Neuronal stem cell (in vitro differentiated cells): ENCODE data around the gene CMSS1.

Source experiments
- DNase-seq: peaks from one replicate; pipeline ENCODE4 v3.0.0-alpha.2; 2013; ENCODE audit warnings: low spot score
- H2AFZ ChIP-seq: one replicate; pipeline ENCODE4 v1.6.1; 2013; ENCODE audit warnings: mild to moderate bottlenecking, low read length, inconsistent platforms
- H2AK5ac ChIP-seq: 2 replicates; pipeline ENCODE4 v1.6.1; 2013; ENCODE audit warnings: low read depth, mild to moderate bottlenecking, inconsistent platforms, low read length, moderate library complexity, mixed read lengths
- H2BK120ac ChIP-seq: 2 replicates; pipeline ENCODE4 v1.6.1; 2013; ENCODE audit warnings: low read depth, mild to moderate bottlenecking, inconsistent platforms, low read length, moderate library complexity, mixed read lengths
- H2BK12ac ChIP-seq: one replicate; pipeline ENCODE4 v1.6.1; 2013; ENCODE audit warnings: low read length, inconsistent platforms
- H2BK15ac ChIP-seq: 2 replicates; pipeline ENCODE4 v1.6.1; 2013; ENCODE audit warnings: mild to moderate bottlenecking, low read length, inconsistent platforms, mixed read lengths
- H2BK5ac ChIP-seq: one replicate; pipeline ENCODE4 v1.6.1; 2013; ENCODE audit warnings: inconsistent platforms, mild to moderate bottlenecking, low read length, moderate library complexity
- H3K14ac ChIP-seq: one replicate; pipeline ENCODE4 v1.6.1; 2013; ENCODE audit warnings: low read length, inconsistent platforms
- H3K18ac ChIP-seq: 2 replicates; pipeline ENCODE4 v1.6.1; 2013; ENCODE audit warnings: low read length, inconsistent platforms
- H3K23ac ChIP-seq: 2 replicates; pipeline ENCODE4 v1.6.1; 2013; ENCODE audit warnings: low read depth, mild to moderate bottlenecking, mixed read lengths, low read length, inconsistent platforms; ENCODE audit not compliant: poor library complexity
- H3K27ac ChIP-seq: replicated peaks from 3 replicates; pipeline ENCODE4 v1.5.1; 2013; ENCODE audit warnings: low read length, inconsistent platforms
- H3K27me3 ChIP-seq, 3 experiments: 2 replicates each; pipeline ENCODE4 v1.6.1; 2013; ENCODE audit warnings: low read length in 3 of 3, mild to moderate bottlenecking in 2 of 3, inconsistent platforms in 1 of 3, low read depth in 1 of 3, mixed read lengths in 1 of 3, moderate library complexity in 1 of 3; ENCODE audit not compliant: control insufficient read depth in 3 of 3, insufficient read depth in 3 of 3
- H3K36me3 ChIP-seq, 2 donors: replicated peaks in 1 of 2; 2 replicates each; pipeline ENCODE4 v1.6.1; 2013; ENCODE audit warnings: low read length in 2 of 2; ENCODE audit not compliant: control insufficient read depth in 2 of 2, insufficient read depth in 2 of 2
- H3K4ac ChIP-seq: 2 replicates; pipeline ENCODE4 v1.6.1; 2013; ENCODE audit warnings: inconsistent platforms, mild to moderate bottlenecking, low read length, moderate library complexity
- H3K4me1 ChIP-seq, 2 donors: 1 replicate in 1 of 2; 2 replicates in 1 of 2; pipeline ENCODE4 v1.6.1; 2013; ENCODE audit warnings: low read length in 2 of 2, low read depth in 1 of 2; ENCODE audit not compliant: control insufficient read depth in 2 of 2, insufficient read depth in 1 of 2
- H3K4me2 ChIP-seq: one replicate; pipeline ENCODE4 v1.6.1; 2013; ENCODE audit warnings: mild to moderate bottlenecking, low read length, inconsistent platforms; ENCODE audit not compliant: insufficient read depth, poor library complexity, severe bottlenecking
- H3K4me3 ChIP-seq, 2 donors: 2 replicates each; pipeline ENCODE4 v1.5.1; 2013; ENCODE audit warnings: low read length in 2 of 2, mild to moderate bottlenecking in 2 of 2, inconsistent platforms in 1 of 2, moderate library complexity in 1 of 2
- H3K79me1 ChIP-seq: one replicate; pipeline ENCODE4 v1.6.1; 2013; ENCODE audit warnings: low read depth, mild to moderate bottlenecking, inconsistent platforms, low read length, moderate library complexity
- H3K9ac ChIP-seq: one replicate; pipeline ENCODE4 v1.6.1; 2013; ENCODE audit warnings: mild to moderate bottlenecking, low read depth, low read length, inconsistent platforms; ENCODE audit not compliant: poor library complexity
- H3K9me3 ChIP-seq, 2 donors: replicated peaks in 1 of 2; 2 replicates each; pipeline versions ENCODE3 to v1.6.1; 2013; ENCODE audit warnings: low read length in 2 of 2, mild to moderate bottlenecking in 2 of 2, inconsistent platforms in 1 of 2, low read depth in 1 of 2, mixed read lengths in 1 of 2, moderate library complexity in 1 of 2; ENCODE audit not compliant: control insufficient read depth in 2 of 2, insufficient read depth in 1 of 2
- H4K8ac ChIP-seq: one replicate; pipeline ENCODE4 v1.6.1; 2013; ENCODE audit warnings: low read depth, mild to moderate bottlenecking, inconsistent platforms, low read length, moderate library complexity
- H4K91ac ChIP-seq: one replicate; pipeline ENCODE4 v1.6.1; 2013; ENCODE audit warnings: low read length, low read depth, mild to moderate bottlenecking, inconsistent platforms; ENCODE audit not compliant: poor library complexity
- WGBS, 2 donors: extraction: QIAGEN DNeasy Blood & Tissue Kit; methylation state at CpG; one replicate each; pipeline ENCODE4 v1.1.7; 2013; ENCODE audit warnings: missing lambda C conversion rate in 2 of 2, mixed read lengths in 1 of 2; ENCODE audit not compliant: insufficient read length in 2 of 2, insufficient replicate concordance in 1 of 2; ENCODE audit errors: extremely low coverage in 2 of 2; 5-methylcytosine and 5-hydroxymethylcytosine counted together

Gene CMSS1

DNA sequence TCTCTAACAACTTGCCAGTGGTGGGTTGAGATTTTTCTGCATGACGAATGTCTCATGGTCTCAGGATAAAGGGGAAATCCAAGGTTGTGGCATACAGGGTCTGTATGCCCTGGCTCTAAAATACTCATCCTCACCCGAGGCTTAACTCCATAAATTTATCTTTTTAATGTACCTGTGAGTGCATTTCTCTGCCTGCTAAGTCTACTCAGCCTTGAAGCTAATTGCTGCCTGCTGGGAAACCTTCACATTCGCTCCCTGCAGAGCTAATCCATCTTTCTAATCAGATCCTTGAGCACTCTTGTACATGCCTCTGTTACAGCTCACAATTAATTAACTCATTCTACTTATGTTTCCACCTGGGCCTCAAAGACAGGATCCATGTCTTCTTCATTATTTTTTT is 93.8 kb downstream of the CMSS1 start:
- Histone ChIP-seq H3K4me1 (peaks cover 0 to 1% of the 10 kb centered on the region in 2 donors), H3K23ac (no peak overlapping the region), H3K27me3 (no peaks in the 10 kb centered on the region), H3K18ac (no peak overlapping the region), H3K4me3 (no peak overlapping the region), H2AFZ (no peak overlapping the region), H4K8ac (no peak overlapping the region), H3K4ac (no peak overlapping the region), H3K14ac (no peak overlapping the region), H2BK120ac (no peak overlapping the region), H2AK5ac (no peak overlapping the region), H2BK12ac (no peak overlapping the region), H3K4me2 (no peak overlapping the region), H2BK5ac (no peak overlapping the region), H2BK15ac (no peak overlapping the region), H3K79me1 (no peaks in the 10 kb centered on the region), H3K27ac (no peak overlapping the region), H3K9ac (no peak overlapping the region), H3K36me3 (no peaks in the 10 kb centered on the region), H3K9me3 (no peaks in the 10 kb centered on the region), H4K91ac (no peak overlapping the region)
- no CpG with 5 or more reads among the region's 3 CpGs for WGBS, 2 donors
- no peak for DNase-seq

DNA sequence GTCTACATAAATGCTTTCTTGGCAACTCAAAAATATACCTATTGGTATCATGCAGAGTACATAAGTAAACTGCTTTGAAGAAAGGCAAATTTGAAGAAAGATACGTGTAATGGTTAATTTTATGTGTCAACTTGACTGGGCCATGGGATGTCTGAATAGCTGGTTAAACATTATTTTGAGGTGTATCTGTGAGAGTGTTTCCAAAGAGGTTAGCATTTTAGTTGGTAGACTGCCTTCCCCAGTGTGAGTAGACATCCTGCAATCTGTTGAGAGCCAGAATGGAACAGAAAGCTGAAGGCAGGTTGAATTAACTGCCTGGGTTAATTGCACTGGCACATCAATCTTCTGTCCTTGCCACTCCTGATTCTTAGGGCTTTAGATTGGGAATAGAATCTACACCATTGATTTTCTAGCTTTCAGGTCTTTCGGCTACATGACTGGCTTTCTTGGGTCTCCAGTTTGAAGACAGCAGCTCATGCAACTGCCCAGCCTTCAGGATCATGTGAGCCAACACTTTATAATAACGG is 98.3 kb downstream of the CMSS1 start:
- Histone ChIP-seq H4K8ac (no peak overlapping the region), H2AFZ (no peak overlapping the region), H3K18ac (no peak overlapping the region), H3K4ac (no peak overlapping the region), H2BK12ac (no peak overlapping the region), H3K4me1 (peaks cover 5 to 9% of the 10 kb centered on the region in 2 donors), H3K23ac (no peak overlapping the region), H2BK15ac (no peak overlapping the region), H3K9ac (no peak overlapping the region), H3K4me2 (no peak overlapping the region), H3K36me3 (no peaks in the 10 kb centered on the region), H3K4me3 (no peak overlapping the region), H3K27ac (no peak overlapping the region), H2AK5ac (no peak overlapping the region), H3K9me3 (no peaks in the 10 kb centered on the region), H4K91ac (no peak overlapping the region), H2BK120ac (no peak overlapping the region), H3K79me1 (no peaks in the 10 kb centered on the region), H2BK5ac (no peak overlapping the region), H3K27me3 (no peaks in the 10 kb centered on the region), H3K14ac (no peak overlapping the region)
- no peak for DNase-seq
- WGBS, 2 donors: no CpG with 5 or more reads among the region's 3 CpGs

DNA sequence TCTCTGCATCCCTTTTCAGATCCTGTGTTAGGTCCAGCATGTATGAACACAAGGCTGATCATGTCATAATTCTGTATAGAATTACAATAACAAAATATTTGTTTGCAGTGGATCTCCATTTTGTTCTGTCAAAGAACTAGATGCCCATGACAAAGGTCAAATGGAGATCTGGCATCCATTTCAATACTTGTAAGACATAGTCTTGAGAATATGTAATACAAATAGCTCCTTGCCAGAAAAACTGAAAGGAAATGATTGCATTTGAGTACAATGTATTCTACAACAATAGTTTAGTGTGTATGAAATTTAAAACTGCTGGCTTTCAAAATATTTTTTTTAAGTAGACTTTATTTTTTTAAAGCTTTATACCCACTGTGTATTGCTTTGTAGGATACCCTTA is 101.1 kb downstream of the CMSS1 start:
- Histone ChIP-seq H2BK15ac (no peak overlapping the region), H4K8ac (no peak overlapping the region), H3K14ac (no peak overlapping the region), H3K36me3 (no peaks in the 10 kb centered on the region), H3K27ac (no peak overlapping the region), H3K4me2 (no peak overlapping the region), H4K91ac (no peak overlapping the region), H2AK5ac (no peak overlapping the region), H3K23ac (no peak overlapping the region), H2AFZ (no peak overlapping the region), H3K79me1 (no peaks in the 10 kb centered on the region), H3K4me1 (peaks cover 8 to 12% of the 10 kb centered on the region in 2 donors), H3K9ac (no peak overlapping the region), H3K9me3 (no peaks in the 10 kb centered on the region), H3K4ac (no peak overlapping the region), H3K18ac (no peak overlapping the region), H3K27me3 (no peaks in the 10 kb centered on the region), H2BK120ac (no peak overlapping the region), H3K4me3 (no peak overlapping the region), H2BK12ac (no peak overlapping the region), H2BK5ac (no peak overlapping the region)
- DNase-seq: no peak

DNA sequence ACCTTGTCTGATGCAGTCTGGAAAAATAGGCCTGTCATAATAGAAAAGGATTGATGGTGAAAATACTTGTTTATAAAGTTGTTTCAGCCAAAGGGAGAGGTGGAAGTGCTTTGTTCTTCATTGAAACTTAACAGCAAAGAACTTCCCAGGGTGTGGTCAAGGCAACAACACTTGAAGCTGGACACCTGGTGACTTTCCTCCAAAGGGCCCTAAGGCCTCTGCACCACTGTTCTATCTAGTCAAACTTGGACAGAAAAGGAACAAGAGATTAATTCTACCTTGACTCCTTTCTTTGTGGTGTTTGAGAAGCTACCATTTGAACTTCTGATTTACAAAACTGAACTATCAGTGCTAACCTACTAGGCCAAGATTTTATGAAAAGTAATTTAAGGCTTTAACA is 102.0 kb downstream of the CMSS1 start:
- Histone ChIP-seq H3K4me3 (no peak overlapping the region), H3K9ac (no peak overlapping the region), H4K8ac (no peak overlapping the region), H3K14ac (no peak overlapping the region), H3K27me3 (no peaks in the 10 kb centered on the region), H3K4ac (no peak overlapping the region), H3K18ac (no peak overlapping the region), H3K4me2 (no peak overlapping the region), H4K91ac (no peak overlapping the region), H2BK120ac (no peak overlapping the region), H3K4me1 (peaks cover 8 to 12% of the 10 kb centered on the region in 2 donors), H2AFZ (no peak overlapping the region), H2AK5ac (no peak overlapping the region), H2BK5ac (no peak overlapping the region), H3K23ac (no peak overlapping the region), H3K36me3 (no peaks in the 10 kb centered on the region), H3K79me1 (no peaks in the 10 kb centered on the region), H2BK12ac (no peak overlapping the region), H3K27ac (no peak overlapping the region), H2BK15ac (no peak overlapping the region), H3K9me3 (no peaks in the 10 kb centered on the region)
- no peak for DNase-seq
